H1 (cell line): ENCODE results near the gene MGRN1. TPM values are rescaled to one million over a fixed set of nuclear protein-coding genes. Genes with fewer than 3 reads are reported as not detected.

ENCODE experiments used
- CHD2 ChIP-seq: IDR thresholded peaks from 2 replicates; pipeline ENCODE4 v1.6.1; 2012; ENCODE audit warnings: low read length, improper control_type of control experiment
- CTBP2 ChIP-seq: IDR thresholded peaks from 2 replicates; pipeline ENCODE4 v1.7.0; 2011; ENCODE audit warnings: borderline replicate concordance, mild to moderate bottlenecking, moderate library complexity, mixed read lengths, low read length; ENCODE audit not compliant: insufficient read depth, insufficient read length
- EGR1 ChIP-seq: IDR thresholded peaks from 2 replicates; pipeline ENCODE4 v1.6.1; 2011; ENCODE audit warnings: low read depth, low read length, borderline replicate concordance
- EP300 ChIP-seq, 2 experiments: IDR thresholded peaks; 1 replicate in 1 of 2; 2 replicates in 1 of 2; pipeline ENCODE4 v1.6.1; 2011 to 2012; ENCODE audit warnings: low read depth in 2 of 2, low read length in 2 of 2, mild to moderate bottlenecking in 2 of 2, borderline replicate concordance in 1 of 2, inconsistent platforms in 1 of 2, moderate library complexity in 1 of 2
- JUN ChIP-seq: IDR thresholded peaks from 2 replicates; pipeline ENCODE4 v1.6.1; 2011; ENCODE audit warnings: low read depth, mild to moderate bottlenecking, improper control_type of control experiment, low read length
- NRF1 ChIP-seq: IDR thresholded peaks from 2 replicates; pipeline ENCODE4 v1.6.1; 2011; ENCODE audit warnings: mild to moderate bottlenecking, low read depth, low read length, improper control_type of control experiment
- SAP30 ChIP-seq: fragments of 300-600 bp; sonication (generic); IDR thresholded peaks from 2 replicates; pipeline ENCODE4 v1.7.1; 2012; ENCODE audit warnings: low read length, moderate library complexity, mild to moderate bottlenecking, inconsistent platforms; ENCODE audit not compliant: insufficient read depth, insufficient replicate concordance
- SIN3A ChIP-seq, 2 experiments: IDR thresholded peaks in 1 of 2; conservative IDR thresholded peaks in 1 of 2; 2 replicates each; pipeline ENCODE4 v1.6.1; 2011 to 2012; ENCODE audit warnings: low read length in 2 of 2, improper control_type of control experiment in 1 of 2, low read depth in 1 of 2, mild to moderate bottlenecking in 1 of 2
- polyA plus RNA-seq, 7 experiments: library from polyadenylated mRNA; depleted of rRNA in 3 of 7; stranded (reverse) in 5 of 7; unstranded in 2 of 7; fragments of >200 nt in 5 of 7; fragments of 200-250 nt in 2 of 7; gene quantifications; 1 replicate in 5 of 7; 2 replicates in 1 of 7; 4 replicates in 1 of 7; pipeline versions ENCODE4 v1.2.1 to v1.2.3, GENCODE V29; 2011 to 2013; ENCODE audit warnings: missing spikeins in 2 of 7, mixed read lengths in 2 of 7
- total RNA-seq: library from RNA; stranded (reverse); fragmentation: NEBNext Ultra II Directional; extraction: Animal tissue kit (Norgen Biotek cat#: 25700); gene quantifications from 2 replicates; pipeline ENCODE4 v1.2.1, GENCODE V29; 2021
- TF ChIP-seq, protein P1 (sequence below): fragments of 300-600 bp; sonication (generic); IDR thresholded peaks from 2 replicates; pipeline ENCODE4 v1.7.1; 2012; ENCODE audit warnings: low read length, moderate library complexity, mild to moderate bottlenecking, inconsistent platforms; ENCODE audit not compliant: insufficient replicate concordance

Gene MGRN1
- total and polyA plus RNA-seq, 2 of the 8 experiments (the other 6 are each of a cell fraction or from before 2014, with no cell fraction given) = 15.0 to 82.3 TPM

DNA sequence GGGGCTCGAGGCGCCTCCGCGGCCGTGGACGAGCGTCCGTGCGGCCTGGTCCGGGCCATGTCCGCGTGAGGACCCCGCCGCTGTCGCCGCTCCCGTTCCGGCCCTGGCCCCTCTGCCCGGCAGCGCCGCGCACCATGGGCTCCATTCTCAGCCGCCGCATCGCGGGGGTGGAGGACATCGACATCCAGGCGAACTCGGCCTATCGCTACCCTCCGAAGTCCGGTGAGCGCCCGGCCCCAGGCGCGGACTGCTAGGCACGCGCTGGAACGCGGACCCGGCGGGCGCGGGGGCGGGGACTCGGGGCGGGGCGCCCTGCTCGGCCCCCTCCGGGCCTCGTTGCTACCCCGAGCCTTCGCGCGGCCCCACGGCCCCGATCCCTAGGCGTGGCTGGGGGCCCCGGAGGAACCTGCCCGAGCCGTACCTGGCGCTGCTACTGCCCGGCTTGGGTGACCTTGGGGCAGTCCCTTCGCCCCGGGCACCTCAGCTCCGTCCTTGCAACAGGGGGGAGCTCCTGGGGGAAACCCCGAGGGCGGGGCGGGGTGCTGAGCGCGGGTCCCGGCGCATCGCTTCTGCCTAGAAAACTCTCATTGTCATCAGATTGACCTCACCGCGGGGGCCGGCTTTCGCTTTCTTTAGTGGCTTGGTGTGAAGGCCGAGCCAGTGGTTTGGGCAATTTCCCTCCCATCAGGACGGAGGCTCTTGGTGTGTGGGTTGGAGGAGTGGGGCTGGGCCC, 367 bp downstream of the MGRN1 start (continued):
- TF ChIP-seq, protein P1, sequence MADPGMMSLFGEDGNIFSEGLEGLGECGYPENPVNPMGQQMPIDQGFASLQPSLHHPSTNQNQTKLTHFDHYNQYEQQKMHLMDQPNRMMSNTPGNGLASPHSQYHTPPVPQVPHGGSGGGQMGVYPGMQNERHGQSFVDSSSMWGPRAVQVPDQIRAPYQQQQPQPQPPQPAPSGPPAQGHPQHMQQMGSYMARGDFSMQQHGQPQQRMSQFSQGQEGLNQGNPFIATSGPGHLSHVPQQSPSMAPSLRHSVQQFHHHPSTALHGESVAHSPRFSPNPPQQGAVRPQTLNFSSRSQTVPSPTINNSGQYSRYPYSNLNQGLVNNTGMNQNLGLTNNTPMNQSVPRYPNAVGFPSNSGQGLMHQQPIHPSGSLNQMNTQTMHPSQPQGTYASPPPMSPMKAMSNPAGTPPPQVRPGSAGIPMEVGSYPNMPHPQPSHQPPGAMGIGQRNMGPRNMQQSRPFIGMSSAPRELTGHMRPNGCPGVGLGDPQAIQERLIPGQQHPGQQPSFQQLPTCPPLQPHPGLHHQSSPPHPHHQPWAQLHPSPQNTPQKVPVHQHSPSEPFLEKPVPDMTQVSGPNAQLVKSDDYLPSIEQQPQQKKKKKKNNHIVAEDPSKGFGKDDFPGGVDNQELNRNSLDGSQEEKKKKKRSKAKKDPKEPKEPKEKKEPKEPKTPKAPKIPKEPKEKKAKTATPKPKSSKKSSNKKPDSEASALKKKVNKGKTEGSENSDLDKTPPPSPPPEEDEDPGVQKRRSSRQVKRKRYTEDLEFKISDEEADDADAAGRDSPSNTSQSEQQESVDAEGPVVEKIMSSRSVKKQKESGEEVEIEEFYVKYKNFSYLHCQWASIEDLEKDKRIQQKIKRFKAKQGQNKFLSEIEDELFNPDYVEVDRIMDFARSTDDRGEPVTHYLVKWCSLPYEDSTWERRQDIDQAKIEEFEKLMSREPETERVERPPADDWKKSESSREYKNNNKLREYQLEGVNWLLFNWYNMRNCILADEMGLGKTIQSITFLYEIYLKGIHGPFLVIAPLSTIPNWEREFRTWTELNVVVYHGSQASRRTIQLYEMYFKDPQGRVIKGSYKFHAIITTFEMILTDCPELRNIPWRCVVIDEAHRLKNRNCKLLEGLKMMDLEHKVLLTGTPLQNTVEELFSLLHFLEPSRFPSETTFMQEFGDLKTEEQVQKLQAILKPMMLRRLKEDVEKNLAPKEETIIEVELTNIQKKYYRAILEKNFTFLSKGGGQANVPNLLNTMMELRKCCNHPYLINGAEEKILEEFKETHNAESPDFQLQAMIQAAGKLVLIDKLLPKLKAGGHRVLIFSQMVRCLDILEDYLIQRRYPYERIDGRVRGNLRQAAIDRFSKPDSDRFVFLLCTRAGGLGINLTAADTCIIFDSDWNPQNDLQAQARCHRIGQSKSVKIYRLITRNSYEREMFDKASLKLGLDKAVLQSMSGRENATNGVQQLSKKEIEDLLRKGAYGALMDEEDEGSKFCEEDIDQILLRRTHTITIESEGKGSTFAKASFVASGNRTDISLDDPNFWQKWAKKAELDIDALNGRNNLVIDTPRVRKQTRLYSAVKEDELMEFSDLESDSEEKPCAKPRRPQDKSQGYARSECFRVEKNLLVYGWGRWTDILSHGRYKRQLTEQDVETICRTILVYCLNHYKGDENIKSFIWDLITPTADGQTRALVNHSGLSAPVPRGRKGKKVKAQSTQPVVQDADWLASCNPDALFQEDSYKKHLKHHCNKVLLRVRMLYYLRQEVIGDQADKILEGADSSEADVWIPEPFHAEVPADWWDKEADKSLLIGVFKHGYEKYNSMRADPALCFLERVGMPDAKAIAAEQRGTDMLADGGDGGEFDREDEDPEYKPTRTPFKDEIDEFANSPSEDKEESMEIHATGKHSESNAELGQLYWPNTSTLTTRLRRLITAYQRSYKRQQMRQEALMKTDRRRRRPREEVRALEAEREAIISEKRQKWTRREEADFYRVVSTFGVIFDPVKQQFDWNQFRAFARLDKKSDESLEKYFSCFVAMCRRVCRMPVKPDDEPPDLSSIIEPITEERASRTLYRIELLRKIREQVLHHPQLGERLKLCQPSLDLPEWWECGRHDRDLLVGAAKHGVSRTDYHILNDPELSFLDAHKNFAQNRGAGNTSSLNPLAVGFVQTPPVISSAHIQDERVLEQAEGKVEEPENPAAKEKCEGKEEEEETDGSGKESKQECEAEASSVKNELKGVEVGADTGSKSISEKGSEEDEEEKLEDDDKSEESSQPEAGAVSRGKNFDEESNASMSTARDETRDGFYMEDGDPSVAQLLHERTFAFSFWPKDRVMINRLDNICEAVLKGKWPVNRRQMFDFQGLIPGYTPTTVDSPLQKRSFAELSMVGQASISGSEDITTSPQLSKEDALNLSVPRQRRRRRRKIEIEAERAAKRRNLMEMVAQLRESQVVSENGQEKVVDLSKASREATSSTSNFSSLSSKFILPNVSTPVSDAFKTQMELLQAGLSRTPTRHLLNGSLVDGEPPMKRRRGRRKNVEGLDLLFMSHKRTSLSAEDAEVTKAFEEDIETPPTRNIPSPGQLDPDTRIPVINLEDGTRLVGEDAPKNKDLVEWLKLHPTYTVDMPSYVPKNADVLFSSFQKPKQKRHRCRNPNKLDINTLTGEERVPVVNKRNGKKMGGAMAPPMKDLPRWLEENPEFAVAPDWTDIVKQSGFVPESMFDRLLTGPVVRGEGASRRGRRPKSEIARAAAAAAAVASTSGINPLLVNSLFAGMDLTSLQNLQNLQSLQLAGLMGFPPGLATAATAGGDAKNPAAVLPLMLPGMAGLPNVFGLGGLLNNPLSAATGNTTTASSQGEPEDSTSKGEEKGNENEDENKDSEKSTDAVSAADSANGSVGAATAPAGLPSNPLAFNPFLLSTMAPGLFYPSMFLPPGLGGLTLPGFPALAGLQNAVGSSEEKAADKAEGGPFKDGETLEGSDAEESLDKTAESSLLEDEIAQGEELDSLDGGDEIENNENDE = no peak
- TF ChIP-seq CTBP2 = no peak
- TF ChIP-seq EP300 (IDR thresholded peaks at IDR 0.05; ENCODE audit: borderline replicate concordance in 1 of 2, low read depth in 2 of 2, low read length in 2 of 2) = no peak
- TF ChIP-seq EGR1 = no peak; the same call in 1 of the 2 replicates
- TF ChIP-seq SIN3A (conservative IDR thresholded peaks at IDR 0.05 in 1 of 2, IDR thresholded peaks at IDR 0.05 in 1 of 2; ENCODE audit: low read depth in 1 of 2, low read length in 2 of 2) = 0 out of 4 replicates have a peak, but pooled peaks of 1 of the 2 experiments have one; percentile 25
- TF ChIP-seq CHD2 = no peak
- TF ChIP-seq NRF1 = no peak
- no peak for TF ChIP-seq SAP30
- TF ChIP-seq JUN = no peak
